Panc1 (cell line): Measurements from ENCODE around the gene IPMK. TPM values are rescaled to one million over a fixed set of nuclear protein-coding genes. Genes with fewer than 3 reads are reported as not detected.

Experiments used
- ATAC-seq: fragments of 200-7000 bp; cut with Tn5 transposase; 2 replicates; pipeline ENCODE4 v1.9.1; 2020; ENCODE audit warnings: mild to moderate bottlenecking, moderate library complexity
- BruUV-seq: library from RNA; stranded (reverse); fragments of 400-500 nt; replicated peaks from 2 replicates; lab custom pipeline; 2021; lab: Mats Ljungman, UMichigan
- CTCF ChIA-PET: fragments of 300-600 bp; sonication (Branson Sonifier 250); formaldehyde crosslinking; loops from one replicate; lab custom pipeline; 2022; ENCODE audit warnings: antibody characterized with exemption; lab: Charles Lee
- POLR2A ChIA-PET: fragments of 300-600 bp; sonication (Branson Sonifier 250); formaldehyde crosslinking; loops from one replicate; lab custom pipeline; 2022; ENCODE audit warnings: antibody characterized with exemption; lab: Charles Lee
- DNase-seq: peaks from one replicate; pipeline ENCODE4 v3.0.0-alpha.2; 2010; ENCODE audit warnings: low read depth, low spot score
- H3K27ac ChIP-seq: 2 replicates; pipeline ENCODE4 v1.5.1; 2011; ENCODE audit warnings: mild to moderate bottlenecking, low read length, inconsistent platforms
- H3K27me3 ChIP-seq: fragments of 200-500 bp; sonication (Bioruptor generic); 2 replicates; pipeline ENCODE4 v1.6.0; 2014; ENCODE audit warnings: low read length, inconsistent platforms; ENCODE audit not compliant: control insufficient read depth, insufficient read depth
- H3K36me3 ChIP-seq: fragments of 200-500 bp; sonication (Bioruptor generic); 2 replicates; pipeline ENCODE4 v1.5.1; 2014; ENCODE audit warnings: inconsistent platforms, mild to moderate bottlenecking, low read length, moderate library complexity; ENCODE audit not compliant: control insufficient read depth, insufficient read depth
- H3K4me1 ChIP-seq: 2 replicates; pipeline ENCODE4 v1.5.1; 2011; ENCODE audit warnings: inconsistent platforms, mild to moderate bottlenecking, low read length, moderate library complexity; ENCODE audit not compliant: control insufficient read depth, insufficient read depth
- H3K4me3 ChIP-seq, 2 experiments: 2 replicates each; pipeline ENCODE4 v1.5.1; 2011 to 2012; ENCODE audit warnings: low read depth in 2 of 2, low read length in 2 of 2, mild to moderate bottlenecking in 2 of 2, inconsistent platforms in 1 of 2, moderate library complexity in 1 of 2
- H3K9me3 ChIP-seq: fragments of 200-500 bp; sonication (Bioruptor generic); 2 replicates; pipeline ENCODE4 v1.5.1; 2014; ENCODE audit warnings: low read depth, mild to moderate bottlenecking, inconsistent platforms, low read length, moderate library complexity; ENCODE audit not compliant: control insufficient read depth, insufficient read depth
- POLR2AphosphoS5 ChIP-seq: IDR thresholded peaks from 2 replicates; pipeline ENCODE4 v1.6.1; 2012; ENCODE audit warnings: mild to moderate bottlenecking, low read depth, low read length, moderate library complexity
- REST ChIP-seq, 2 experiments: IDR thresholded peaks; 2 replicates each; pipeline ENCODE4 v1.6.1; 2011 to 2012; ENCODE audit warnings: low read depth in 2 of 2, control low read depth in 1 of 2, low read length in 1 of 2, mild to moderate bottlenecking in 1 of 2, moderate library complexity in 1 of 2; ENCODE audit not compliant: insufficient read depth in 1 of 2
- SIN3A ChIP-seq: IDR thresholded peaks from 2 replicates; pipeline ENCODE4 v1.6.1; 2012; ENCODE audit warnings: low read depth, mild to moderate bottlenecking, low read length, moderate library complexity, borderline replicate concordance; ENCODE audit not compliant: insufficient read depth
- TCF7L2 ChIP-seq: IDR thresholded peaks from 2 replicates; pipeline ENCODE4 v1.6.1; 2011; ENCODE audit warnings: mild to moderate bottlenecking, low read depth, low read length, inconsistent platforms
- in situ Hi-C: cut with HindIII; loops from 2 replicates; pipeline ENCODE4 v1.10.0; 2016; ENCODE audit warnings: low sequenced_read_pairs, low pct_unique_long_range_greater_than_20kb
- intact Hi-C: fragments of 100-400 bp; cut with micrococcal nuclease; formaldehyde crosslinking; loops from one replicate; pipeline ENCODE4 v1.10.0; 2022; ENCODE audit not compliant: unreplicated experiment
- total RNA-seq: library from RNA; stranded (reverse); gene quantifications from one replicate; pipeline ENCODE4 v1.2.1, GENCODE V29; 2021; ENCODE audit not compliant: unreplicated experiment
- TF ChIP-seq, protein P1 (sequence below): fragments of 450-650 bp; IDR thresholded peaks from 2 replicates; pipeline ENCODE4 v1.5.1; 2017; ENCODE audit warnings: mild to moderate bottlenecking

IPMK gene
- total RNA-seq, 1 experiment from 2014 or later: 9.3 TPM

DNA sequence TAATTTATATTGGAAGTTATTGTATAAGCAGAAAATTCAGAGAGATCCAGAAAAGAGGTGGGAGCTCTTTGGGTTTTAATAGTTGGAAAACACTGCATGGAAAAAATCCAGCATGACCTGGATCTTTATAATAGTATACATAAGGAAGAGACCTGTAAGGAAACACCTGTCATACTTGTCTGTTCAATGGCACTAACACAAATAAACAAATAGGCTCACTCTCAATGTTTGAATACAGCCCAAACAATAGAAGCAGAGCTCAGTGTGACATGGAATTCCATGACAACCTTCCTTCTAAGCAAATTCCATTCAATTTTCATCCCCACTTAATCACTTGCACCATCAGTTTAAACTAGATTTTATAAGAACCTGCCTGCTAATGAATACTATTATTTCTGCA, 33.0 kb upstream of the IPMK start:
- Histone ChIP-seq H3K27me3 (0 out of 2 replicates have a peak, but pooled peaks cover 2% of the 10 kb centered on the region), H3K27ac (no peak overlapping the region), H3K4me3 (no peak overlapping the region), H3K36me3 (no peaks in the 10 kb centered on the region), H3K9me3 (no peaks in the 10 kb centered on the region), H3K4me1 (no peaks in the 10 kb centered on the region)
- DNase-seq: no peak
- intact Hi-C loops (loop anchor here (5.0 to 10.0 kb wide), 2 partner anchors 97 to 214 kb away; partner anchors contain the start of gene BICC1), in situ Hi-C loops (no loop called here)
- ATAC-seq: no peak
- ChIA-PET POLR2A (no interaction called here), CTCF (no interaction called here)
- no TSS peak for BruUV-seq
- TF ChIP-seq REST (IDR thresholded peaks at IDR 0.05; ENCODE audit: insufficient read depth in 1 of 2, low read depth in 2 of 2, low read length in 1 of 2) (no peak), TCF7L2 (no peak), POLR2AphosphoS5 (no peak), SIN3A (no peak)

- ChIA-PET CTCF (no interaction called here), POLR2A (no interaction called here)
- Histone ChIP-seq H3K9me3 (no peaks in the 10 kb centered on the region), H3K4me1 (no peaks in the 10 kb centered on the region), H3K4me3 (no peak overlapping the region), H3K27ac (no peak overlapping the region), H3K27me3 (0 out of 2 replicates have a peak, but pooled peaks cover 2% of the 10 kb centered on the region), H3K36me3 (no peaks in the 10 kb centered on the region)
- in situ Hi-C loops: no loop called here
- intact Hi-C loops: no loop called here
- no TSS peak for BruUV-seq
- DNase-seq: peak; percentile 35
- peak; percentile 95 for ATAC-seq
- no peak for TF ChIP-seq REST (IDR thresholded peaks at IDR 0.05; ENCODE audit: insufficient read depth in 1 of 2, low read depth in 2 of 2, low read length in 1 of 2)
- no peak for TF ChIP-seq POLR2AphosphoS5
- no peak for TF ChIP-seq TCF7L2
- TF ChIP-seq, protein P1, sequence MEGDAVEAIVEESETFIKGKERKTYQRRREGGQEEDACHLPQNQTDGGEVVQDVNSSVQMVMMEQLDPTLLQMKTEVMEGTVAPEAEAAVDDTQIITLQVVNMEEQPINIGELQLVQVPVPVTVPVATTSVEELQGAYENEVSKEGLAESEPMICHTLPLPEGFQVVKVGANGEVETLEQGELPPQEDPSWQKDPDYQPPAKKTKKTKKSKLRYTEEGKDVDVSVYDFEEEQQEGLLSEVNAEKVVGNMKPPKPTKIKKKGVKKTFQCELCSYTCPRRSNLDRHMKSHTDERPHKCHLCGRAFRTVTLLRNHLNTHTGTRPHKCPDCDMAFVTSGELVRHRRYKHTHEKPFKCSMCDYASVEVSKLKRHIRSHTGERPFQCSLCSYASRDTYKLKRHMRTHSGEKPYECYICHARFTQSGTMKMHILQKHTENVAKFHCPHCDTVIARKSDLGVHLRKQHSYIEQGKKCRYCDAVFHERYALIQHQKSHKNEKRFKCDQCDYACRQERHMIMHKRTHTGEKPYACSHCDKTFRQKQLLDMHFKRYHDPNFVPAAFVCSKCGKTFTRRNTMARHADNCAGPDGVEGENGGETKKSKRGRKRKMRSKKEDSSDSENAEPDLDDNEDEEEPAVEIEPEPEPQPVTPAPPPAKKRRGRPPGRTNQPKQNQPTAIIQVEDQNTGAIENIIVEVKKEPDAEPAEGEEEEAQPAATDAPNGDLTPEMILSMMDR: peak; percentile 85
Observed at GRCh38 chr10:58299580-58299979, 31.9 kb upstream of the IPMK start.
